GM21619 (cell line): ENCODE results near the gene MRGPRX3.
"Not testable (repeated sequence)": the region's sequence is repeated elsewhere in the genome, so short reads cannot be mapped to it uniquely, and the experiment has no call there.

Experiments used
- ATAC-seq: cut with Tn5 transposase; IDR thresholded peaks from one replicate; pipeline ENCODE4 v1.9.1; 2021; ENCODE audit not compliant: unreplicated experiment

The MRGPRX3 gene

DNA sequence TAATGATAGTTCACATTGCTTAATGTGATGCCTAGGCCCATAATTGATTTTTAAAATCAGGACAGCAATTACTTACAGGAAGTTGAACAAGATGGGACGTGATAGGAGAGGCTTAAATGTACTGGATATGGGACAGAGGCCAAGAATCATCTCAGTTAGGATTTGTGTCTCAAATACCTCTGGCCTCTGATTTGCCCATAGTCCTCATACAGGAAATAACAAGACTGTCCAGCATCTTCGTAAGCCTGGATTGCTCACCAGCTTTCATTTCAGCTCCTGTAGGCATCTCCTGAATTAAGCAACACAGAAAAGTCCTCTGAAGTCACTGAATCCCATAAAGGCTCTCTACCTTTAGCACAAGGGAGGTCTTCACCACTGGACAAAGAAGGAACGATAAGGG is at the start of gene MRGPRX3:
Gene MRGPRX3 (plus strand): TSS at position 231 of the 400 bp plus-strand sequence. CDS start 4,632 bp downstream, outside the sequence.
- no peak for ATAC-seq

DNA sequence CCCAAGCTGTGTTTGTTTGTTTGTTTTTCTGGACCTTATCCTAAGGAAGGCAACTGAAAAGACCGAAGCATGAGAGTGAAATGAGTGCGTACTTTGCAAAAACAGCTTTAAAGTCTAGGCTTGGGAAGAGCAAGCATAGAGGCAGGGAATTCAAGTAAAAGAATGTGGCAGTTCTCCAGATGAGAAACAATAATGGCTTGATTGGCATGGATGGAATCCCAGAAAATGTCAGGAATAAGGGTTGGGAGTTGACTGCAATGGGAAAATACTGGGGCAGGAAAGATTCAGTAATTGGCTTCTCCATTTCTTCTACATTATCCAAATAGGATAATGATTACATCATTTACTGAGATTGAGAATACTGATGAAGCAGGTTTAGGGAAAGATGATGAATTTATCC is 44.0 kb upstream of the MRGPRX3 start:
- ATAC-seq, result no peak

GRCh38 chr11:18088966-18089365 is 43.4 kb upstream of the MRGPRX3 start:
- ATAC-seq, result no peak

DNA sequence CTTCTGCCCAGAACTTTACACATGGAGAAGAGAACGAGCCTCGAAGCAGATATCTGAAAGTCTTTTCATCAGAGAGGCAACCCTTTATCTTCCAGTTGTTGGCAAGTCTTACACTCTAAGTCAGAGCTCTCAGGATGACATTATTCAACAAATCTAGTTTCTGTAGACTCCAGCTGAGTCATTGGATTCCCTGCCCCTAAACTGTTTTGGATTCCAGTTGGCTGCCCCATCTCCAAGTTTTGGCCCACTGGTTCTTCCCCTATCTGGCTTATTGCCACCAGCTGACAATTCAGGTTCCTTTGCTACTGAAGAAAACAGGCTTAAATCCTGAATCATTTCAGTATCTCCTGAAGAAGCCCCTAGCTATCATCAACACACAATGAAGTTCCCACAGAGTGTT is 40.6 kb upstream of the MRGPRX3 start:
- ATAC-seq, result no peak

DNA sequence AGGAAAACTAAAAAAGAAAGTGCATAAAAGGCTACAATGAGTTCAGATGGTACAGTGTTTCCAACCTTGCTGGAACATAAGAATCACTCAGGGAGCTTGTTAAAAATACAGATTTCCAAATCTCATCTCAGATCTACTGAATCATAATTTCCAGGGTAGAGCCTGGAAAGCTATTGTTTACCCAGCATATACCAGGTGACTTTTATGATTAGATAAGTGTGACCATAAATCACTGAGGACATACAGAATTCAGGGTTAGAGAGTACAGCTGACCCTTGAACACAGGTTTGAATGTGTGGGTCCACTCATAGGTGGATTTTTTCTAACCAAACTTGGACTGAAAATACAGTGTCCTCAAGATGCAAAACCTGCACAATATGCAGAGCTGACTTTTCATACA is 38.4 kb upstream of the MRGPRX3 start:
- no peak for ATAC-seq

DNA sequence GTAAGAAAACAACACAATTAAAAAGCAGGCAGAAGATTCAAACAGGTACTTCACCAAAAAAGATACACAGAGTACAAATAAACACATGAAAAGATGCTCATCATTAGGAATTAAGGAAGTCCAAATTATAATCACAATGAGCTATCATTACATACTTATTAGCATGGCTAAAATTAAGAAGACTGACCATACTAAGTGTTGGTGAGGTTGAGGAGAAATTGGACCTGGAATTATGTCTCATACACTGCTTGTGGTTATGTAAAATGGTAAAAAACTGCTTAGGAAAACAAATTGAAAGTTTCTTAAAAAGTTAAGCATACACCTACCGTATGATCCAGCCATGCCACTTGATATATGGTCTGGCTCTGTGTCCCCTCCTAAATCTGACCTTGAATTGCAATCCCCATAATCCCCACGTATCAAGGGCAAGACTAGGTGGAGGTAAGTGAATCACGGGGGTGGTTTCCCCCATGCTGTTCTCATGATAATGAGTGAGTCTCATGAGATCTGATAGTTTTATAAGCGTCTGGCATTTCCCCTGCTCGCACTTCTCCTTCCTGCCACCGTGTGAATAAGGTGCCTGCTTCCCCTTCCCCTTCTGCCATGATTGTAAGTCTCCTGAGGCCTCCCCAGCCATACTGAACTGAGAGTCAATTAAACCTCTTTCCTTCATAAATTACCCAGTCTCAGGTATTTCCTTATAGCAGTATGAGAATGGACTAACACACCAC is 31.3 kb upstream of the MRGPRX3 start:
- no peak for ATAC-seq

GRCh38 chr11:18105086-18105801 is 27.1 kb upstream of the MRGPRX3 start:
- ATAC-seq, result no peak

DNA sequence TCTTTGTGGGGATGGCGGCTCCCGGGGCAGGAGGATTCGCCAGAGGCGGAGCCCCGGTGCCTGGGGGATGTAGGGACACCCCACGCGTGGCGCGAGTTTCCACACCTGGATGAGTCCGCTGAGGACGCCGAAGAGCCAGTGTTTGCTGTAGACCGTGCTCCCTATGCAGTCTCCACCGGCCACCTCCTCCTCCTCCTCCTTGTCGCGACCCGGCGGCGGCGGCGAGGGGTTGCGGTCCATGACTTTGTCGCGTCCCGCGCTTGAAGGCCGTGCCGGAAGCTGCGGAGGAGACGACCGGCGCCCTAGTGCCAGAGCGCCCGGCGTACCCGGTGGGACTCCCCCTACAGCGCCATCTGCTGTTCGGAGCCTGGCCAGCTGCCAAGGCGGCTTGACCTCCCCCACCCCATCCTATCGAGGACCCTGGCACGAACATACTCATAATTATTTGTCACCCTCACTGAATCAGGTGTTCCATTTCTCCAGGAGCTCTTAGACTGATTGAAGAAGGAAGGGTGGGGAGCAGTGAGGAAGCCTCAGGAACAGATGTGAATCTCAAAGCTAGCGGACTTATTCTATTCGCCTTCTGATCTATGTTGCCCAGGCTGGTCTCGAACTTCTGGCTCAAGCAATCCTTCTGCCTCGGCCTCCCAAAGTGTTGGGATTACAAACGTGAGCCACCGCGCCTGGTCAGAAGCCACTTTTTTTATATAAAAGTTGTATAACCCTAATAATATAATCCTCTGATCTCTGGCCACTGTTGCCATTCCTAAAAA is 26.4 kb upstream of the MRGPRX3 start, which contains the start of gene SAAL1:
Gene SAAL1 (minus strand): TSS at position 281 of the 773 bp plus-strand sequence. CDS start 41 bp downstream, at position 240.
- ATAC-seq, result peak; percentile 96

- no peak for ATAC-seq
Measured at GRCh38 chr11:18106688-18107087, 25.7 kb upstream of the MRGPRX3 start.

DNA sequence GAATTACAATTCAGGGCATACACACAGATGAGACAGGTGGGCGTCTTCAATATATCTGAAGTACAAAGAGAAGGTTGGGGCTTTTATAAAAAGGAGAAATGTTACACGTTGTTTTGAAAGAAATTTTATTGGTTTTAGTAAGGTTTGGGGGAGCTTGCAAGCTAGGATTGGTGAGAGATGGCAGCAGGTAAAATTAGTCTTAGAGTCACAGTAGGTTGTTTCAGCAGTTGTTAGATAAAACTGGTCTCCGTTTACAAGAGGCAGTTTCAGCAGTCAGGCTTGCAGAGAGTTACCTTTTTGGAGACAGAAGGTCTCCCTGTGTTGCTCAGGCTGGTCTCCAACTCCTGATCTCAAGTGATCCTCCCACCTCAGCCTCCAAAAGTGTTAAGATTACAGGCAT is 24.1 kb upstream of the MRGPRX3 start:
- no peak for ATAC-seq

DNA sequence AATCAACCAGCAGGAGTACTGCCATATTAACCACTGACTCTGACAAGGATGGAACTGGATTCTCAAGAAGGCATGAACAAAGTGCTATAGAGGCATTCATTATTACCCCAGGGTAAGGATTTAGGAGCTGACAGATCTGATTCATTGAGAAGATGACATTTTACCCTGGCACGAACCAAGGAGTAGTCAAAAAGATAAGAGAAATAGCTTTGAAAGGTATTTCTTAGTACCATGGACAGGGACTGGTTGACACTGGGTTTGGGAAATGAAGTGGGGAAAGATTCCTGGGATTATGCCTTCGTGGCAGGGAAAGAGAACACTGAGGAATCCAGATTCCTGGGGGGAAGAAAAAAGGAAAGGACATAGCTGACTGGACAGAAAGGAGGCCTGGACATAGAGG is 21.4 kb upstream of the MRGPRX3 start:
- no peak for ATAC-seq

GRCh38 chr11:18115360-18116127 is 16.8 kb upstream of the MRGPRX3 start:
- peak; percentile 92 for ATAC-seq

- ATAC-seq, result not testable (repeated sequence)
Measured at GRCh38 chr11:18121331-18121828, 11.0 kb upstream of the MRGPRX3 start.

DNA sequence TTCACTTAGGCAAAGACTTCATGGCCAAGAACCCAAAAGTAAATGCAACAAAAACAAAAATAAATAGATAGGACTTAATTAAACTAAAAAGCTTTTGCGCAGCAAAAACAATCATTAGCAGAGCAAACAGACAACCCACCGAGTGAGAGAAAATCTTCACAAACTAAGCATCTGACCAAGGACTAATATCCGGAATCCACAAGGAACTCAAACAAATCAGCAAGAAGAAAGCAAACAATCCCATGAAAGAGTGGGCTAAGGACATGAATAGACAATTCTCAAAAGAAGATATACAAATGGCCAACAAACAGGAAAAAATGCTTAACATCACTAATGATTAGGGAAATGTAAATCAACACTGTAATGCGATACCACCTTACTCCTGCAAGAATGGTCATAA is 1.3 kb upstream of the MRGPRX3 start:
- ATAC-seq, result not testable (repeated sequence)

DNA sequence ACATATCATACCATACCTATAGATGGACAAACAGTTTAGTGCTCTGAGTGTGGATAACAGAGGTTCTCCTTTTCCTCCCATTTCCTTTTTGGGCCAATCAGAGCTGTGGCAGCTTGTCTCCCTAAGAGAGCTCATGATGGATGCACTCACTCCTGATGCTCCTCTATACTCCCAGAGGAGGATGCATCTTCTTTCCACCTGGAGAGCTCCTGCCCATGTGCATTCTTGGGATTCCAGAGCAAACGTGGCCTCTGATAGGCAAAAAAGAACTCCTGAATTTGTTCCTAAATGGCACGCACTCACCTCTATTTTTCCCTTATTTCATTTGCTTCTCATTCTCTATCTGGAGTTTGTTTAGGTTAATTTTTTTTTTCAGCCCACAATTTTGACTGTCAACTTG is 2.9 kb downstream of the MRGPRX3 start:
- ATAC-seq, result no peak

DNA sequence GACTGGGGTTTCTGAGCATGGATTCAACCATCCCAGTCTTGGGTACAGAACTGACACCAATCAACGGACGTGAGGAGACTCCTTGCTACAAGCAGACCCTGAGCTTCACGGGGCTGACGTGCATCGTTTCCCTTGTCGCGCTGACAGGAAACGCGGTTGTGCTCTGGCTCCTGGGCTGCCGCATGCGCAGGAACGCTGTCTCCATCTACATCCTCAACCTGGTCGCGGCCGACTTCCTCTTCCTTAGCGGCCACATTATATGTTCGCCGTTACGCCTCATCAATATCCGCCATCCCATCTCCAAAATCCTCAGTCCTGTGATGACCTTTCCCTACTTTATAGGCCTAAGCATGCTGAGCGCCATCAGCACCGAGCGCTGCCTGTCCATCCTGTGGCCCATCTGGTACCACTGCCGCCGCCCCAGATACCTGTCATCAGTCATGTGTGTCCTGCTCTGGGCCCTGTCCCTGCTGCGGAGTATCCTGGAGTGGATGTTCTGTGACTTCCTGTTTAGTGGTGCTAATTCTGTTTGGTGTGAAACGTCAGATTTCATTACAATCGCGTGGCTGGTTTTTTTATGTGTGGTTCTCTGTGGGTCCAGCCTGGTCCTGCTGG is 4.9 kb downstream of the MRGPRX3 start:
- no peak for ATAC-seq

DNA sequence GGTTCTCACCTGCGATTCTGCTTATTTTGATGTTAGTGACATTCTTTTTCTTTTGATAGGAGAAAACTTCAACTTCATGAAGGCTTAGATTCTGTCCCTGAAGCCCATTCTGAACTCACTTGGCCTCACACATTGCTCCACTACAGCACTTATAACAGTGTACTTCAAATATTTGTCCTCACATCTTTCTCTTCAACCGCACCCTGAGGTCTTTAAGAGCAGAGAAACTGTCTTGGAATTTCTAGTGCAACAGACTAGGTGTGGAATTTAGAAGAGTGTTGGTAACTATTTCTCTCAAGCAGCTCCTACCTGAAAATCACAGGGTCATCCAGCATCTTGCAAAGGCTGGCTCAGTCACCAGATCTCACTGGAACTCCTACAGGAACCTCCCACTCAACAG is 7.8 kb downstream of the MRGPRX3 start:
- no peak for ATAC-seq

GRCh38 chr11:18144243-18144642 is 11.9 kb downstream of the MRGPRX3 start:
- no peak for ATAC-seq

DNA sequence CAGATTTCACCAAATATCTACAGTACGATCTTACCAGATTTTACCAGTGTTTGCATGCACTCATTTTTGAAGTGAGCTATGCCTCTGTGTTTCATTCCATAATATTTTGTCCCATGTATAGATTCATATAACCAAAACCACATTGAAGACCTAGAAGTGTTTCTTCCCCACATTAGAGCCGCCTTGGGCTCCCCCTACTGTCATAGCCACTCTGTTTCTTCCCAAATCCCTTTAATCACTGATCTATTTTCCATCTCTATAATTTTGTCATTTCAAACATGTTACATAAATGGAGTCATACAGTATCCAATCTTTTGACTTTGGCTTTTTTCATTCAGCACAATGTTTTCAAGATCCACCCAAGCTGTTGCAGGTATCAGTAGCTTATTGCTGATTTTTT is 12.7 kb downstream of the MRGPRX3 start:
- no peak for ATAC-seq

DNA sequence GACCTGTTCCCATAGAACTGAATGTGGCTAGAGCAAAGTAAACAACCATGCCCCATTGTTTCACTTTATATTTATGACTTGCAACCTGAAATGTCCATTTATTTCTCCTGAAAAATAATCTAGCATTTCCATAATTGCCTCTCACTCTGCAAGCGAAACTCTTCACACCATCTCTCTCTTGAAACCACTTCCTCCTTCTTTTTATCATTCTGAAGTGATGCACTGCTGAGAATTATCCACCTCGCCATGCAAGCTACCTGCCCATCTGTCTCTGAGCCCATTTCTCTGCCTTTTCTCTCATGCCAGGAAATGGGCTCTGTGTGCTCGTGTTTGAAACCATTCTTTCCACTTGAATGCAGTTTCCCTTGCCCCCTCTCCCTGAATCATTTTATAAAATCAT is 13.5 kb downstream of the MRGPRX3 start:
- no peak for ATAC-seq
